K562 (cell line): ENCODE data around the gene CTSW. TPM values are rescaled to one million over a fixed set of nuclear protein-coding genes. Genes with fewer than 3 reads are reported as not detected.
A peak's percentile ranks its signal among the peaks of the same experiment; 100 is the strongest.

ENCODE experiments used
- ATF7 ChIP-seq: fragments of 450-650 bp; IDR thresholded peaks from 2 replicates; pipeline ENCODE4 v1.7.1; 2014; ENCODE audit warnings: mild to moderate bottlenecking, moderate library complexity
- CHD4 ChIP-seq: fragments of 200-600 bp; sonication (generic); IDR thresholded peaks from 3 replicates; pipeline ENCODE4 v1.6.1; 2012; ENCODE audit warnings: low read depth, mild to moderate bottlenecking, mixed read lengths, low read length, inconsistent platforms; ENCODE audit not compliant: insufficient read depth, insufficient replicate concordance, poor library complexity, severe bottlenecking
- CREM ChIP-seq: IDR thresholded peaks from 2 replicates; pipeline ENCODE4 v1.6.1; 2014; ENCODE audit warnings: antibody characterized with exemption, low read depth
- KLF1 ChIP-seq: fragments of 450-650 bp; IDR thresholded peaks from 2 replicates; pipeline ENCODE4 v1.6.1; 2016; ENCODE audit warnings: missing genetic modification characterization, missing compliant biosample characterization
- MCM7 ChIP-seq, 2 experiments: fragments of 450-650 bp; IDR thresholded peaks; 2 replicates each; pipeline ENCODE4 v1.6.1; 2016 to 2018
- MECOM ChIP-seq: fragments of 250-450 bp; sonication (Bioruptor Pico); IDR thresholded peaks from 2 replicates; pipeline ENCODE4 v1.8.0; 2022; ENCODE audit warnings: inconsistent platforms
- MYBL2 ChIP-seq, 2 experiments: fragments of 450-650 bp in 1 of 2; sonication (generic) in 1 of 2; formaldehyde crosslinking in 1 of 2; IDR thresholded peaks; 2 replicates each; pipeline versions ENCODE4 v1.6.1 to v1.8.1; 2017 to 2022; ENCODE audit warnings: borderline replicate concordance in 1 of 2, inconsistent platforms in 1 of 2, low read depth in 1 of 2, mild to moderate bottlenecking in 1 of 2, missing genetic modification reagents in 1 of 2, moderate library complexity in 1 of 2
- PML ChIP-seq: IDR thresholded peaks from 2 replicates; pipeline ENCODE4 v1.6.1; 2012; ENCODE audit warnings: low read length, inconsistent platforms
- RBM15 ChIP-seq: fragments of 200-400 bp; formaldehyde crosslinking; IDR thresholded peaks from 2 replicates; pipeline ENCODE4 v1.6.1; 2018; ENCODE audit warnings: mild to moderate bottlenecking, low read length, moderate library complexity; ENCODE audit not compliant: insufficient read depth
- polyA plus RNA-seq, 8 experiments: library from polyadenylated mRNA; depleted of rRNA in 4 of 8; stranded (reverse) in 5 of 8; unstranded in 3 of 8; fragments of >200 nt; fragmentation: Nextera tagmentation in 2 of 8; fragmentation: Illumina TruSeq in 1 of 8; extraction: Ambion mirVana in 2 of 8; extraction: Trizol in 1 of 8; gene quantifications; 2 replicates each; pipeline versions ENCODE4 v1.2.1 to v1.2.3, GENCODE V29; 2011 to 2014; ENCODE audit warnings: inconsistent platforms in 1 of 8, missing spikeins in 1 of 8
- total RNA-seq, 7 experiments: library from RNA; depleted of rRNA in 6 of 7; stranded (reverse); fragments of >200 nt in 6 of 7; fragmentation: Illumina TruSeq in 2 of 7; extraction: Trizol in 2 of 7; gene quantifications; 2 replicates each; pipeline versions ENCODE4 v1.2.1 to v1.2.3, GENCODE V29; 2011 to 2021; ENCODE audit warnings: low replicate concordance in 1 of 7
- TF ChIP-seq, protein P1 (sequence below): sonication (generic); formaldehyde crosslinking; IDR thresholded peaks from 2 replicates; pipeline ENCODE4 v1.5.0; 2020; ENCODE audit warnings: missing genetic modification reagents
- TF ChIP-seq, protein P2 (sequence below): fragments of 450-650 bp; IDR thresholded peaks from 2 replicates; pipeline ENCODE4 v1.6.1; 2016; ENCODE audit warnings: low read depth

The CTSW gene
- total and polyA plus RNA-seq, 9 of the 15 experiments (the other 6 are each of a cell fraction or from before 2014, with no cell fraction given): 0.04 TPM; not detected in 8

DNA sequence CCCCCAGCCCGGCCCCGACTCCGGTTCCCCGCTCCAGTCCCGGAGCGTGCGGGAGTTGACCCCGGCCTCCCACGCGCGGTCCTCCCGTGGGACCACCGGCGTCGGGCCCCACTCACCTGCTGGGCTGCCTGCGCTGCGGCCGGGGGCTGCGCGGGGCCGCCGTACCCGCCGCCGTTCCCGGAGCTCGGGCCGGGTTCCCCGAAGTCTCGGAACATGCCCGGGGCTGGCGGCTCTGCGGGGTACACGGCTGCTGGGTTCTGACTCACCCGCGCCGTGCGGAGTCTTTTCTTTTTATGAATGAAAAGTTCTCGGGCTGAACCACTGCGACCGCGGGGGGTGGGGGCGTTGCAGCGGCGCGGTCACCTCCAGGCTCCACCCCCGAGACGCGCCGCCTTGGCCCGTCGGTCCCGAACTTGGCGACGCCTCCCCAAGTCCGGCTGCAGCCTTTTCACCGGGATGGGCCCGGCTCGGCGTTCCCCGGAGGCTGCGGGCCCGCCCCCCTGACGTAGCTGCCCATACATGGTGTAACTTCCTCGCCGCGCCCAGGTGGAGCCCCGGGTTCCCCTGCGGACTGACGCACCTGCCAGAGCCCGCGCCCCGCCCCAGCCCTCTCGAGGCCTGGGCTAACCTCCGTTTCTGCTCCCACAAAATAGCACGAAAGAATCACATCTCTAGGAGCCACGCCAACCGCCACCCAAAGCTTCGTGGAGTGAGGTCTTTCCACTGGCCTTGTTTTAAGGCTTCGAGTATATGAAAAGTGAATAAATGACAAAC, 20.7 kb downstream of the CTSW start, which contains the start of gene FOSL1 (continued):
- TF ChIP-seq KLF1: peak; percentile 56; the same call in 1 of the 2 replicates
- TF ChIP-seq, protein P1, sequence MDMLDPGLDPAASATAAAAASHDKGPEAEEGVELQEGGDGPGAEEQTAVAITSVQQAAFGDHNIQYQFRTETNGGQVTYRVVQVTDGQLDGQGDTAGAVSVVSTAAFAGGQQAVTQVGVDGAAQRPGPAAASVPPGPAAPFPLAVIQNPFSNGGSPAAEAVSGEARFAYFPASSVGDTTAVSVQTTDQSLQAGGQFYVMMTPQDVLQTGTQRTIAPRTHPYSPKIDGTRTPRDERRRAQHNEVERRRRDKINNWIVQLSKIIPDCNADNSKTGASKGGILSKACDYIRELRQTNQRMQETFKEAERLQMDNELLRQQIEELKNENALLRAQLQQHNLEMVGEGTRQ (CRISPR knock-in tag): no peak
- TF ChIP-seq MECOM: no peak
- TF ChIP-seq, protein P2, sequence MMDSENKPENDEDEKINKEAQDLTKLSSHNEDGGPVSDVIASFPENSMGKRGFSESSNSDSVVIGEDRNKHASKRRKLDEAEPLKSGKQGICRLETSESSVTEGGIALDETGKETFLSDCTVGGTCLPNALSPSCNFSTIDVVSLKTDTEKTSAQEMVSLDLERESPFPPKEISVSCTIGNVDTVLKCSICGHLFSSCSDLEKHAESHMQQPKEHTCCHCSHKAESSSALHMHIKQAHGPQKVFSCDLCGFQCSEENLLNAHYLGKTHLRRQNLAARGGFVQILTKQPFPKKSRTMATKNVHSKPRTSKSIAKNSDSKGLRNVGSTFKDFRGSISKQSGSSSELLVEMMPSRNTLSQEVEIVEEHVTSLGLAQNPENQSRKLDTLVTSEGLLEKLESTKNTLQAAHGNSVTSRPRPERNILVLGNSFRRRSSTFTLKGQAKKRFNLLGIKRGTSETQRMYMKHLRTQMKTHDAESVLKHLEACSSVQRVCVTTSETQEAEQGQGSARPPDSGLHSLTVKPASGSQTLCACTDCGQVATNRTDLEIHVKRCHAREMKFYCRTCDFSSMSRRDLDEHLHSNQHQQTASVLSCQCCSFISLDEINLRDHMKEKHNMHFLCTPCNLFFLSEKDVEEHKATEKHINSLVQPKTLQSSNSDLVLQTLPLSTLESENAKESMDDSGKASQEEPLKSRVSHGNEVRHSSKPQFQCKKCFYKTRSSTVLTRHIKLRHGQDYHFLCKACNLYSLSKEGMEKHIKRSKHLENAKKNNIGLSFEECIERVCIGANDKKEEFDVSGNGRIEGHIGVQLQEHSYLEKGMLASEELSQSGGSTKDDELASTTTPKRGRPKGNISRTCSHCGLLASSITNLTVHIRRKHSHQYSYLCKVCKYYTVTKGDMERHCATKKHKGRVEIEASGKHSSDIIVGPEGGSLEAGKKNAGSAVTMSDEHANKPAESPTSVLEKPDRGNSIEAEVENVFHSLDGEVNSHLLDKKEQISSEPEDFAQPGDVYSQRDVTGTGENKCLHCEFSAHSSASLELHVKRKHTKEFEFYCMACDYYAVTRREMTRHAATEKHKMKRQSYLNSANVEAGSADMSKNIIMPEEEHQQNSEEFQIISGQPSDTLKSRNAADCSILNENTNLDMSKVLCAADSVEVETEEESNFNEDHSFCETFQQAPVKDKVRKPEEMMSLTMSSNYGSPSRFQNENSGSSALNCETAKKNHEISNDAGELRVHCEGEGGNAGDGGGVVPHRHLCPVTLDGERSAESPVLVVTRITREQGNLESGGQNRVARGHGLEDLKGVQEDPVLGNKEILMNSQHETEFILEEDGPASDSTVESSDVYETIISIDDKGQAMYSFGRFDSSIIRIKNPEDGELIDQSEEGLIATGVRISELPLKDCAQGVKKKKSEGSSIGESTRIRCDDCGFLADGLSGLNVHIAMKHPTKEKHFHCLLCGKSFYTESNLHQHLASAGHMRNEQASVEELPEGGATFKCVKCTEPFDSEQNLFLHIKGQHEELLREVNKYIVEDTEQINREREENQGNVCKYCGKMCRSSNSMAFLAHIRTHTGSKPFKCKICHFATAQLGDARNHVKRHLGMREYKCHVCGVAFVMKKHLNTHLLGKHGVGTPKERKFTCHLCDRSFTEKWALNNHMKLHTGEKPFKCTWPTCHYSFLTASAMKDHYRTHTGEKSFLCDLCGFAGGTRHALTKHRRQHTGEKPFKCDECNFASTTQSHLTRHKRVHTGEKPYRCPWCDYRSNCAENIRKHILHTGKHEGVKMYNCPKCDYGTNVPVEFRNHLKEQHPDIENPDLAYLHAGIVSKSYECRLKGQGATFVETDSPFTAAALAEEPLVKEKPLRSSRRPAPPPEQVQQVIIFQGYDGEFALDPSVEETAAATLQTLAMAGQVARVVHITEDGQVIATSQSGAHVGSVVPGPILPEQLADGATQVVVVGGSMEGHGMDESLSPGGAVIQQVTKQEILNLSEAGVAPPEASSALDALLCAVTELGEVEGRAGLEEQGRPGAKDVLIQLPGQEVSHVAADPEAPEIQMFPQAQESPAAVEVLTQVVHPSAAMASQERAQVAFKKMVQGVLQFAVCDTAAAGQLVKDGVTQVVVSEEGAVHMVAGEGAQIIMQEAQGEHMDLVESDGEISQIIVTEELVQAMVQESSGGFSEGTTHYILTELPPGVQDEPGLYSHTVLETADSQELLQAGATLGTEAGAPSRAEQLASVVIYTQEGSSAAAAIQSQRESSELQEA: no peak
- TF ChIP-seq CREM: peak; percentile 95
- peak; percentile 82 for TF ChIP-seq PML
- no peak for TF ChIP-seq MYBL2 (IDR thresholded peaks at IDR 0.05; ENCODE audit: low read depth)
- TF ChIP-seq MYBL2 (CRISPR knock-in tag; IDR thresholded peaks at IDR 0.05; ENCODE audit: borderline replicate concordance): no peak
- TF ChIP-seq CHD4: no peak
- TF ChIP-seq MCM7 (IDR thresholded peaks at IDR 0.05): no peak
- no peak for TF ChIP-seq RBM15
- peak; percentile 99 for TF ChIP-seq ATF7
